Fibroblast of gingiva (primary cell): ENCODE results near the gene TMEM123.

Experiments used
- DNase-seq: peaks from one replicate; pipeline ENCODE4 v3.0.0-alpha.2; 2011; ENCODE audit warnings: low read depth

TMEM123 gene

GRCh38 chr11:102422817-102423712, 29.5 kb downstream of the TMEM123 start:
- DNase-seq = no peak

GRCh38 chr11:102421261-102421660, 31.3 kb downstream of the TMEM123 start:
- no peak for DNase-seq

- DNase-seq = no peak
These were observed 32.0 kb downstream of the TMEM123 start for GRCh38 chr11:102420547-102420946.

GRCh38 chr11:102419181-102419580, 33.4 kb downstream of the TMEM123 start:
- DNase-seq = no peak

- no peak for DNase-seq
These were observed 35.6 kb downstream of the TMEM123 start for GRCh38 chr11:102416976-102417375.

GRCh38 chr11:102415304-102415916, 37.2 kb downstream of the TMEM123 start:
- DNase-seq = no peak

GRCh38 chr11:102414559-102414958, 38.0 kb downstream of the TMEM123 start:
- DNase-seq = no peak

GRCh38 chr11:102413497-102413896, 39.1 kb downstream of the TMEM123 start:
- no peak for DNase-seq

GRCh38 chr11:102411142-102411541, 41.4 kb downstream of the TMEM123 start:
- DNase-seq = no peak

- no peak for DNase-seq
These were observed 42.2 kb downstream of the TMEM123 start for GRCh38 chr11:102410382-102410784.

- no peak for DNase-seq
These were observed 44.2 kb downstream of the TMEM123 start for GRCh38 chr11:102408339-102408738.

- no peak for DNase-seq
These were observed 44.7 kb downstream of the TMEM123 start for GRCh38 chr11:102407901-102408300.

- no peak for DNase-seq
These were observed 46.5 kb downstream of the TMEM123 start for GRCh38 chr11:102406099-102406498.

- DNase-seq = no peak
These were observed 47.1 kb downstream of the TMEM123 start for GRCh38 chr11:102405501-102405900.

- no peak for DNase-seq
These were observed 50.0 kb downstream of the TMEM123 start for GRCh38 chr11:102402548-102402947.

- no peak for DNase-seq
These were observed 50.7 kb downstream of the TMEM123 start for GRCh38 chr11:102401905-102402304.

GRCh38 chr11:102400603-102401002, 52.0 kb downstream of the TMEM123 start:
- DNase-seq = no peak

- no peak for DNase-seq
These were observed 53.4 kb downstream of the TMEM123 start for GRCh38 chr11:102399189-102399588.

GRCh38 chr11:102398297-102398696, 54.3 kb downstream of the TMEM123 start:
- DNase-seq = no peak

GRCh38 chr11:102396708-102397563, 55.6 kb downstream of the TMEM123 start:
- DNase-seq = no peak

- no peak for DNase-seq
These were observed 56.7 kb downstream of the TMEM123 start for GRCh38 chr11:102395720-102396393.

GRCh38 chr11:102393272-102393730, 59.3 kb downstream of the TMEM123 start:
- no peak for DNase-seq
